HepG2 (cell line): Measurements from ENCODE around the gene PHF23. TPM values are rescaled to one million over a fixed set of nuclear protein-coding genes. Genes with fewer than 3 reads are reported as not detected.

Source experiments
- ATAC-seq: fragments of 200-7000 bp; cut with Tn5 transposase; 3 replicates; pipeline ENCODE4 v1.9.1; 2020; ENCODE audit warnings: mild to moderate bottlenecking, moderate library complexity
- BruUV-seq: library from RNA; stranded (reverse); fragments of 400-500 nt; replicated peaks from 2 replicates; lab custom pipeline; 2021; lab: Mats Ljungman, UMichigan
- CTCF ChIA-PET: fragments of 300-600 bp; formaldehyde crosslinking; extraction: SDS; loops from one replicate; lab custom pipeline; 2021; ENCODE audit warnings: low total read pairs, inconsistent platforms, low intra/inter-chr PET ratio; lab: Yijun Ruan, JAX
- POLR2A ChIA-PET: fragments of 350-600 bp; sonication (Branson Sonifier 250); formaldehyde crosslinking; loops from one replicate; lab custom pipeline; 2020; ENCODE audit warnings: antibody characterized with exemption, inconsistent platforms; lab: Yijun Ruan, JAX
- DNase-seq: peaks from one replicate; pipeline ENCODE4 v3.0.0-alpha.2; 2015; ENCODE audit warnings: low spot score
- FAIRE-seq: peaks from 3 replicates; lab custom pipeline; 2011; peaks lifted over from hg19 to GRCh38; lab: Jason Lieb, UNC
- H2AFZ ChIP-seq: one replicate; pipeline ENCODE4 v1.6.1; 2011; ENCODE audit warnings: low read length, inconsistent platforms
- H3K27ac ChIP-seq: fragments of 300-600 bp; 3 replicates; pipeline ENCODE4 v1.8.0; 2011; ENCODE audit warnings: mixed run types, mild to moderate bottlenecking, mixed read lengths, low read length, inconsistent platforms; ENCODE audit not compliant: insufficient read depth; ENCODE audit errors: extremely low read length
- H3K27me3 ChIP-seq, 2 experiments: fragments of 200-600 bp in 1 of 2; 2 replicates in 1 of 2; 3 replicates in 1 of 2; pipeline versions ENCODE4 v1.6.0 to v1.8.0; 2011; ENCODE audit warnings: low read length in 2 of 2, mild to moderate bottlenecking in 2 of 2, moderate library complexity in 2 of 2, inconsistent platforms in 1 of 2; ENCODE audit not compliant: insufficient read depth in 2 of 2, control insufficient read depth in 1 of 2
- H3K36me3 ChIP-seq, 2 experiments: fragments of 200-600 bp in 1 of 2; replicated peaks in 1 of 2; 2 replicates in 1 of 2; 3 replicates in 1 of 2; pipeline versions ENCODE4 v1.5.1 to v1.8.0; 2011; ENCODE audit warnings: low read length in 2 of 2, inconsistent platforms in 1 of 2; ENCODE audit not compliant: insufficient read depth in 2 of 2, control insufficient read depth in 1 of 2
- H3K4me1 ChIP-seq: 2 replicates; pipeline ENCODE4 v1.5.1; 2012; ENCODE audit warnings: low read length, inconsistent platforms; ENCODE audit not compliant: insufficient read depth
- H3K4me2 ChIP-seq: 2 replicates; pipeline ENCODE4 v1.6.0; 2011; ENCODE audit warnings: low read depth, low read length, inconsistent platforms
- H3K4me3 ChIP-seq, 3 experiments: fragments of 200-600 bp in 1 of 3; sonication (generic), shearing (Covaris generic) in 1 of 3; replicated peaks in 1 of 3; 2 replicates each; pipeline ENCODE4 v1.5.1; 2011 to 2016; ENCODE audit warnings: low read length in 3 of 3, inconsistent platforms in 2 of 3, low read depth in 2 of 3, mild to moderate bottlenecking in 2 of 3, control low read depth in 1 of 3, mixed read lengths in 1 of 3; ENCODE audit not compliant: insufficient read depth in 1 of 3
- H3K79me2 ChIP-seq: one replicate; pipeline ENCODE4 v1.6.1; 2011; ENCODE audit warnings: low read length, inconsistent platforms; ENCODE audit not compliant: insufficient read depth
- H3K9ac ChIP-seq: 2 replicates; pipeline ENCODE4 v1.6.0; 2011; ENCODE audit warnings: mild to moderate bottlenecking, low read depth, low read length, inconsistent platforms; ENCODE audit not compliant: insufficient read depth
- H3K9me3 ChIP-seq: 2 replicates; pipeline ENCODE4 v1.5.1; 2012; ENCODE audit warnings: mild to moderate bottlenecking, low read length
- H4K20me1 ChIP-seq: 2 replicates; pipeline ENCODE4 v1.6.0; 2011; ENCODE audit warnings: inconsistent platforms, mild to moderate bottlenecking, low read length, moderate library complexity; ENCODE audit not compliant: insufficient read depth
- CC2D1A ChIP-seq: sonication (generic); formaldehyde crosslinking; IDR thresholded peaks from 2 replicates; pipeline ENCODE4 v1.8.1; 2023; ENCODE audit warnings: mild to moderate bottlenecking, missing genetic modification reagents
- CENPX ChIP-seq: sonication (generic); formaldehyde crosslinking; IDR thresholded peaks from 2 replicates; pipeline ENCODE4 v1.9.0; 2021; ENCODE audit warnings: mild to moderate bottlenecking, missing genetic modification reagents, moderate library complexity
- POLR2A ChIP-seq, 2 experiments: IDR thresholded peaks; 2 replicates each; pipeline ENCODE4 v1.6.1; 2011; ENCODE audit warnings: low read depth in 2 of 2, low read length in 2 of 2, mild to moderate bottlenecking in 1 of 2, moderate library complexity in 1 of 2; ENCODE audit not compliant: insufficient read depth in 1 of 2
- RFX5 ChIP-seq: IDR thresholded peaks from 2 replicates; pipeline ENCODE4 v1.6.1; 2011; ENCODE audit warnings: low read depth, low read length, improper control_type of control experiment
- SRSF9 ChIP-seq: fragments of 200-400 bp; formaldehyde crosslinking; IDR thresholded peaks from 2 replicates; pipeline ENCODE4 v1.6.1; 2018; ENCODE audit warnings: borderline replicate concordance, mild to moderate bottlenecking, low read depth, low read length; ENCODE audit not compliant: insufficient read depth, poor library complexity, severe bottlenecking
- SUZ12 ChIP-seq: fragments of 150-350 bp; IDR thresholded peaks from 2 replicates; pipeline ENCODE4 v1.6.1; 2014; ENCODE audit warnings: low read depth, low read length
- TEAD2 ChIP-seq: sonication (generic); formaldehyde crosslinking; IDR thresholded peaks from 2 replicates; pipeline ENCODE4 v1.9.0; 2021; ENCODE audit warnings: missing genetic modification reagents
- WIZ ChIP-seq: sonication (generic); formaldehyde crosslinking; IDR thresholded peaks from 2 replicates; pipeline ENCODE4 v1.5.1; 2020; ENCODE audit warnings: mild to moderate bottlenecking, missing genetic modification reagents
- ZBTB21 ChIP-seq: sonication (generic); formaldehyde crosslinking; IDR thresholded peaks from 2 replicates; pipeline ENCODE4 v1.4.0; 2020; ENCODE audit warnings: missing genetic modification reagents
- ZBTB7B ChIP-seq: sonication (generic); formaldehyde crosslinking; IDR thresholded peaks from 2 replicates; pipeline ENCODE4 v1.4.0; 2020; ENCODE audit warnings: missing genetic modification reagents
- ZKSCAN8 ChIP-seq: IDR thresholded peaks from 2 replicates; pipeline ENCODE4 v1.6.1; 2016; ENCODE audit warnings: borderline replicate concordance, missing genetic modification reagents, missing compliant biosample characterization
- ZNF598 ChIP-seq: sonication (generic); formaldehyde crosslinking; IDR thresholded peaks from 2 replicates; pipeline ENCODE4 v1.5.1; 2020; ENCODE audit warnings: mild to moderate bottlenecking, missing genetic modification reagents, borderline replicate concordance
- WGBS: methylation state at CpG from one replicate; pipeline ENCODE4 v1.1.6; 2017; ENCODE audit warnings: low lambda C conversion rate; 5-methylcytosine and 5-hydroxymethylcytosine counted together
- in situ Hi-C: cut with HindIII; loops from 2 replicates; pipeline ENCODE4 v1.10.0; 2017; ENCODE audit warnings: low pct_unique_long_range_greater_than_20kb; ENCODE audit not compliant: extremely low pct_ligation_motif_present
- intact Hi-C: fragments of 100-400 bp; cut with micrococcal nuclease; formaldehyde crosslinking; loops from one replicate; pipeline ENCODE4 v1.10.0; 2022; ENCODE audit not compliant: unreplicated experiment
- polyA plus RNA-seq, 8 experiments: library from polyadenylated mRNA; depleted of rRNA in 3 of 8; stranded (reverse) in 7 of 8; unstranded in 1 of 8; fragments of >200 nt; fragmentation: Illumina TruSeq in 4 of 8; extraction: Trizol in 4 of 8; gene quantifications; 2 replicates each; pipeline versions ENCODE4 v1.2.1 to v1.2.3, GENCODE V29; 2011 to 2016; ENCODE audit warnings: low read depth in 4 of 8, missing spikeins in 1 of 8, mixed read lengths in 1 of 8; ENCODE audit not compliant: insufficient read depth in 1 of 8
- total RNA-seq, 5 experiments: library from RNA; depleted of rRNA; stranded (reverse); fragments of >200 nt; fragmentation: Illumina TruSeq; extraction: Trizol; gene quantifications; 2 replicates each; pipeline ENCODE4 v1.2.3, GENCODE V29; 2016; ENCODE audit warnings: low read depth in 1 of 5
- TF ChIP-seq, protein P1 (sequence below): sonication (generic); formaldehyde crosslinking; IDR thresholded peaks from 2 replicates; pipeline ENCODE4 v1.5.1; 2020; ENCODE audit warnings: mild to moderate bottlenecking, missing genetic modification reagents, borderline replicate concordance
- TF ChIP-seq, protein P2 (sequence below): sonication (generic); formaldehyde crosslinking; IDR thresholded peaks from 2 replicates; pipeline ENCODE4 v1.5.1; 2020; ENCODE audit warnings: mild to moderate bottlenecking, missing genetic modification reagents, moderate library complexity
- TF ChIP-seq, protein P3 (sequence below): sonication (generic); formaldehyde crosslinking; IDR thresholded peaks from 2 replicates; pipeline ENCODE4 v1.5.0; 2020; ENCODE audit warnings: mild to moderate bottlenecking, missing genetic modification reagents

PHF23 gene
- total and polyA plus RNA-seq, 2 of the 13 experiments (the other 11 are each of a cell fraction or from before 2014, with no cell fraction given): 27.6 to 33.2 TPM

DNA sequence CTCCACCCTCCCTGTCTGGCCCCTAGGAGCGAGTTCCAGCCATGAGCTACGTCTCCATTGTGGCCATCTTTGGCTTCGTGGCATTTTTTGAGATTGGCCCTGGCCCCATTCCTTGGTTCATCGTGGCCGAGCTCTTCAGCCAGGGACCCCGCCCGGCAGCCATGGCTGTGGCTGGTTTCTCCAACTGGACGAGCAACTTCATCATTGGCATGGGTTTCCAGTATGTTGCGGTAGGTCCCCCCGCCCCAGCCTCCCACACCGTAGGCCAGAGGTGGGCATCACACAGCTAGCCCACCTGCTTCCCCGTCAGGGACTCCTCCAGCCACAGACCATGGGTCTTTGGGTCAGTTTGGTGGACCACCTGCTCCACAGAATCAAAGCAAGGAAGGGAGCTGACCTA lies 46.4 kb upstream of the PHF23 start:
- ChIA-PET POLR2A (no interaction called here), CTCF (no interaction called here)
- no peaks in the 10 kb centered on the region for H3K79me2 ChIP-seq
- 98% methylated on average over 12 of the region's 12 CpGs for WGBS
- H3K36me3 ChIP-seq: peaks cover 8 to 9% of the 10 kb centered on the region in 2 experiments; a peak in 4 of 5 replicates
- in situ Hi-C loops: loop anchor here (10.0 kb wide), 1 partner anchor 241 kb away; the partner anchor contains the start of gene SLC16A11
- TF ChIP-seq SRSF9 (no peak), POLR2A (IDR thresholded peaks at IDR 0.05; ENCODE audit: insufficient read depth in 1 of 2, low read depth in 2 of 2, low read length in 2 of 2) (no peak), CC2D1A (CRISPR knock-in tag) (no peak), RFX5 (no peak), WIZ (CRISPR knock-in tag) (no peak), TEAD2 (CRISPR knock-in tag) (no peak), CENPX (CRISPR knock-in tag) (no peak), ZNF598 (CRISPR knock-in tag) (no peak), ZBTB7B (CRISPR knock-in tag) (no peak), ZBTB21 (no peak), SUZ12 (no peak), ZKSCAN8 (CRISPR knock-in tag) (no peak)
- TF ChIP-seq, protein P1, sequence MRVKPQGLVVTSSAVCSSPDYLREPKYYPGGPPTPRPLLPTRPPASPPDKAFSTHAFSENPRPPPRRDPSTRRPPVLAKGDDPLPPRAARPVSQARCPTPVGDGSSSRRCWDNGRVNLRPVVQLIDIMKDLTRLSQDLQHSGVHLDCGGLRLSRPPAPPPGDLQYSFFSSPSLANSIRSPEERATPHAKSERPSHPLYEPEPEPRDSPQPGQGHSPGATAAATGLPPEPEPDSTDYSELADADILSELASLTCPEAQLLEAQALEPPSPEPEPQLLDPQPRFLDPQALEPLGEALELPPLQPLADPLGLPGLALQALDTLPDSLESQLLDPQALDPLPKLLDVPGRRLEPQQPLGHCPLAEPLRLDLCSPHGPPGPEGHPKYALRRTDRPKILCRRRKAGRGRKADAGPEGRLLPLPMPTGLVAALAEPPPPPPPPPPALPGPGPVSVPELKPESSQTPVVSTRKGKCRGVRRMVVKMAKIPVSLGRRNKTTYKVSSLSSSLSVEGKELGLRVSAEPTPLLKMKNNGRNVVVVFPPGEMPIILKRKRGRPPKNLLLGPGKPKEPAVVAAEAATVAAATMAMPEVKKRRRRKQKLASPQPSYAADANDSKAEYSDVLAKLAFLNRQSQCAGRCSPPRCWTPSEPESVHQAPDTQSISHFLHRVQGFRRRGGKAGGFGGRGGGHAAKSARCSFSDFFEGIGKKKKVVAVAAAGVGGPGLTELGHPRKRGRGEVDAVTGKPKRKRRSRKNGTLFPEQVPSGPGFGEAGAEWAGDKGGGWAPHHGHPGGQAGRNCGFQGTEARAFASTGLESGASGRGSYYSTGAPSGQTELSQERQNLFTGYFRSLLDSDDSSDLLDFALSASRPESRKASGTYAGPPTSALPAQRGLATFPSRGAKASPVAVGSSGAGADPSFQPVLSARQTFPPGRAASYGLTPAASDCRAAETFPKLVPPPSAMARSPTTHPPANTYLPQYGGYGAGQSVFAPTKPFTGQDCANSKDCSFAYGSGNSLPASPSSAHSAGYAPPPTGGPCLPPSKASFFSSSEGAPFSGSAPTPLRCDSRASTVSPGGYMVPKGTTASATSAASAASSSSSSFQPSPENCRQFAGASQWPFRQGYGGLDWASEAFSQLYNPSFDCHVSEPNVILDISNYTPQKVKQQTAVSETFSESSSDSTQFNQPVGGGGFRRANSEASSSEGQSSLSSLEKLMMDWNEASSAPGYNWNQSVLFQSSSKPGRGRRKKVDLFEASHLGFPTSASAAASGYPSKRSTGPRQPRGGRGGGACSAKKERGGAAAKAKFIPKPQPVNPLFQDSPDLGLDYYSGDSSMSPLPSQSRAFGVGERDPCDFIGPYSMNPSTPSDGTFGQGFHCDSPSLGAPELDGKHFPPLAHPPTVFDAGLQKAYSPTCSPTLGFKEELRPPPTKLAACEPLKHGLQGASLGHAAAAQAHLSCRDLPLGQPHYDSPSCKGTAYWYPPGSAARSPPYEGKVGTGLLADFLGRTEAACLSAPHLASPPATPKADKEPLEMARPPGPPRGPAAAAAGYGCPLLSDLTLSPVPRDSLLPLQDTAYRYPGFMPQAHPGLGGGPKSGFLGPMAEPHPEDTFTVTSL (CRISPR knock-in tag): no peak
- TF ChIP-seq, protein P2, sequence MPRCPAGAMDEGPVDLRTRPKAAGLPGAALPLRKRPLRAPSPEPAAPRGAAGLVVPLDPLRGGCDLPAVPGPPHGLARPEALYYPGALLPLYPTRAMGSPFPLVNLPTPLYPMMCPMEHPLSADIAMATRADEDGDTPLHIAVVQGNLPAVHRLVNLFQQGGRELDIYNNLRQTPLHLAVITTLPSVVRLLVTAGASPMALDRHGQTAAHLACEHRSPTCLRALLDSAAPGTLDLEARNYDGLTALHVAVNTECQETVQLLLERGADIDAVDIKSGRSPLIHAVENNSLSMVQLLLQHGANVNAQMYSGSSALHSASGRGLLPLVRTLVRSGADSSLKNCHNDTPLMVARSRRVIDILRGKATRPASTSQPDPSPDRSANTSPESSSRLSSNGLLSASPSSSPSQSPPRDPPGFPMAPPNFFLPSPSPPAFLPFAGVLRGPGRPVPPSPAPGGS (CRISPR knock-in tag): no peak
- TF ChIP-seq, protein P3, sequence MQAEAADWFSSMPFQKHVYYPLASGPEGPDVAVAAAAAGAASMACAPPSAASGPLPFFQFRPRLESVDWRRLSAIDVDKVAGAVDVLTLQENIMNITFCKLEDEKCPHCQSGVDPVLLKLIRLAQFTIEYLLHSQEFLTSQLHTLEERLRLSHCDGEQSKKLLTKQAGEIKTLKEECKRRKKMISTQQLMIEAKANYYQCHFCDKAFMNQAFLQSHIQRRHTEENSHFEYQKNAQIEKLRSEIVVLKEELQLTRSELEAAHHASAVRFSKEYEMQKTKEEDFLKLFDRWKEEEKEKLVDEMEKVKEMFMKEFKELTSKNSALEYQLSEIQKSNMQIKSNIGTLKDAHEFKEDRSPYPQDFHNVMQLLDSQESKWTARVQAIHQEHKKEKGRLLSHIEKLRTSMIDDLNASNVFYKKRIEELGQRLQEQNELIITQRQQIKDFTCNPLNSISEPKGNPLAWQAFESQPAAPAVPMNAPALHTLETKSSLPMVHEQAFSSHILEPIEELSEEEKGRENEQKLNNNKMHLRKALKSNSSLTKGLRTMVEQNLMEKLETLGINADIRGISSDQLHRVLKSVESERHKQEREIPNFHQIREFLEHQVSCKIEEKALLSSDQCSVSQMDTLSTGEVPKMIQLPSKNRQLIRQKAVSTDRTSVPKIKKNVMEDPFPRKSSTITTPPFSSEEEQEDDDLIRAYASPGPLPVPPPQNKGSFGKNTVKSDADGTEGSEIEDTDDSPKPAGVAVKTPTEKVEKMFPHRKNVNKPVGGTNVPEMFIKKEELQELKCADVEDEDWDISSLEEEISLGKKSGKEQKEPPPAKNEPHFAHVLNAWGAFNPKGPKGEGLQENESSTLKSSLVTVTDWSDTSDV (CRISPR knock-in tag): no peak
- H4K20me1 ChIP-seq: no peaks in the 10 kb centered on the region
- H3K27me3 ChIP-seq: no peaks in the 10 kb centered on the region
- intact Hi-C loops: no loop called here
- H3K27ac ChIP-seq: no peak overlapping the region
- no peak overlapping the region for H3K4me2 ChIP-seq
- peaks cover 18% of the 10 kb centered on the region for H3K4me1 ChIP-seq
- no peaks in the 10 kb centered on the region for H3K9me3 ChIP-seq
- no peak for FAIRE-seq
- H3K4me3 ChIP-seq: no peak overlapping the region
- DNase-seq: no peak
- BruUV-seq: no TSS peak
- no peak overlapping the region for H2AFZ ChIP-seq
- ATAC-seq: no peak
- no peak overlapping the region for H3K9ac ChIP-seq
